ENCODE results near the gene KCNG2.

Gene KCNG2

DNA sequence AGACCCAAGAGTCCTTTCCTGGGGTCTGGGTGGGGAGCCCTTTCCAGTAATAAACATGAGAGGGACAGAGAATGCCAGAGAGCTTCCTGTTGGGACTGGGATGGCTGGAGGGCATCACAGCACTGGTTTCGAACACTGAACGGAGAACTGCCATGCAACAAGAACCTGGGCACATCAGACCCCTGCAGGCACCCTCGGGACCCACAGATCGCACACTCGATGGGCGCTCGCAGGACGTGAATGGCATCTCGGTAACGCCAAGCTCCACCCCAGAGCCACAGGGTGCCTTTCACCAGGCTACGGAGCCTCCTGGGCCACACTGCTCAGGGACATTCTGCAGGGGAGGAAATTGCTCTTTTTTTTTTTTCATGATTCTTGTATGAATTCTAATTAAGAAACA, 128.6 kb downstream of the KCNG2 start:
- no peak for DNase-seq (ENCODE audit: low read depth)

DNA sequence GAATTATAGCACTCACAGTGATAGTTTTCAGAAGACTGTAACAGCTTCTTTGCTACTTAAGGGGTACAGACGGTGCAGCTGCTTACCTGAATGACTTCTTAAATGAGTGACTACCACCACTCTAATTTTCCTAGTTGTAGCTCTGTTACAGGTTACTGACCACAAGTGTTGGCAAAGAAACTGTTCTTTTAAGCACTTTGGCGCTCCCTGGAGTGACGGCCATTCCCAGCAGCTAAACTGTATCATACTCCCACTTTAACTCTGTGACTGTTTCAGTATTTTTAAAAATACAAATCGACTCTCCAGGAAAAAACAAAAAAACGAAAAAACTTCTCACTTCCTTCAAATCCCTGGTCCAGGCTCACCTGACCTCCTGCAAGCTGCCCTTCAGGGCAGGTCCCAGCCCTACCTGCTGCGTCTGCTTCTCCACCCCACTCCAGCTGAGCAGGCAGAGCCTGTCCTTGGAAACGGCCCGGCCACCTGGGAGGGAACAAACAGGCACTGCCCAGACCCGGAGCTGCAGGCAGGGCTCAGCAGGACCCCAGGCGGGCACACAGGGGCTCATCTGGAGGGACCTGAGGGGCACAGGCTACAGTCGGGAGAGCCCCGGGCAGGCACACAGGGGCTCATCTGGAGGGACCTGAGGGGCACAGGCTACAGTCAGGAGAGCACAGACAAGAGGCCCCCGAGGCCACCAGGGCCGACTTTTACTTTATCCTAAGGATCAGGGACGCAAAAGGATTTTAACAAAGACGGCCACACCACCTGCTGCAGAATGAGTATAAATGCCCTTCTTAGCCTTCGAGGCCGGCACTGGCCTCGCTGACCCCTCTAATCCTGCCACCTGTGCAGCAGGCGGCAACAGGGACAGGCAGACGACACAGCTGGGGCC, 129.2 kb downstream of the KCNG2 start:
- DNase-seq (ENCODE audit: low read depth) = no peak

DNA sequence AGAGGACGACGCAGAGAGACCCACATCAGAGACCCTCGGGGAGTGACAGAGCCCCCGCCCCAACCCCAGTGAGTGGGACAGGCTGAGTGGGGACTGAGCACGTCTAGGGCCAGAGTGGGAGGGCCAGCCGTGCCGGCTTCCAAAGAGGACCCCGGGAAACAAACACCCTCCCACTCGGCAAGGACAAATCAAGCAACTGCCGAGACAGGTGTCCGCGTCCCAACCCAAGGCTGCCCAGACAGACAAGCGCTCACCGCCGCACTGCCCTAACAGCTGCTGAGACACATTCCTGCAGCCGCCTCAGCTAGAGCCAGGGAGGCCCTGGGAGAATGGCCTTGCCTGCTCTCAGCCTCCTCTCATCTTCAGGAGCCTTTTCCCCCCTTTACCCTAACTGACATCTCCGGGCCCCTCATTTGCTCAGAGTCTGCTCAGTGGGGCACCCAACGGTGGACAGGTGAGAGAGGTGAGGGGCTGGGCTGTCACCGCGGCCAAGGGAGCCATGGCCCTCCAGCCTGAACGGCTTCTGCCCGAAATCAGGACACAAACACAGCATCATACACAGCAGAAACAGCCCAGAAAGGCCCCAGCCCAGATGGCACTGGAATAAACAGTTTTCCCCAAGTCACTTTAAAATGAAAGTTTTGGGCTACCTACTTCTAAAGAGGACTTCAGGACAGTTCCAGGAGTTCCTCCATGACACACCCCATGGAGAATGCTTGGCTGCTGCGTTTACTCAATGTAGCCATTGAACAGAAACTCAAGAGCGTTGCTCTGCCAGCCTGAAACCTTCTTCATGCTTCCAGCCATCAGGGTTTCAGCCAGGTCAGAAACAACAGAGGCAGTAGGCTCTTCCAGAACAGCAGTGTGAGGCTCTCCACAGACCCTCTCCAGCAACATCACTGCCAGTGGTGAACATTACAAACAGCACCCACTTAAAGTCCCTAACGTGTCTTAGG, 130.1 kb downstream of the KCNG2 start:
- no peak for DNase-seq (ENCODE audit: low read depth)

DNA sequence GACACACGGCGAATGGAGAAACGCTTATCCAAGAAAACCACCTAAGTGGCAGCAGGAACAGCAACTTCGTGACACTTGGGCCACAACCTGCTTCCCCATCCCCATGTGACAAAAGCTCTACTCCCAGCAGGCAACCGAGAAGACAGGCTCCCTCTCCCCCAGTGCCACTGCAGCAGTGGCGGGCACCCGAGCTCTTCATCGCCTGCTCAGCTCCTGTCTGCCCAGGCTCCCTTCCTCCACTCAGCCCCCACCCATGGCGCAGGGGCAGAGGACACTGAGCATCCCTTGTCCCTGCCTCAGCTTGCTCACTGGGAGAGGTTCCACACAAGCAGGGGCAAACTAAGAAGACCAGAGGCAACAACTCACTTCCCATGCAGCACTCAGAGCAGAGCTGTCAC, 130.8 kb downstream of the KCNG2 start:
- no peak for DNase-seq (ENCODE audit: low read depth)

DNA sequence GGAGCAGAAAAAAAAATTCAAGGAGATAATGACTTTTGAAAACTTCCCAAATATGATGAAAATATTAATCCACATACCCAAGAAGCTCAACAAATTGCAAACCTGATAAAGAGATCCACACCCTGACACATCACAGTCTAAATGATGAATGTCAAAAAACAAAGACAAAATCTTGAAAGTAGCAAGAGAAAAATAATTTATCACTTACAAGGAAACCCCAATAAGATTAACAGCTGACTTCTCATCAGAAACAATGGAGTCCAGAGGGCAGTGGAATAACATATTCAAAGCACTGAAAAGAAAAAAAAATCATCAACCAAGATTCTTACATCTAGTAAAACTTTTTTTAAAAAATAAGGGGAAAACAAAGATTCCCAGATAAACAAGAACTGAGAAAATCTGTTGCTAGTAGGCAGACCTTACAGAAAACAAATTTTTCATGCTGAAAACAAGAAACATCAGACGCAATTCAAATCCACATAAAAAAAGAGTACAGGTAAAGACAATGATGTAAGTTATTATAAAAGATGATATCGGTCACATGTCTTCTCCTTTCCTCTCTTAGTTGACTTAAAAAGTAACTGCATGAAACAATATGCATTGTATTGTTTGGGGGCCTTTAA, 132.4 kb downstream of the KCNG2 start:
- DNase-seq (ENCODE audit: low read depth) = no peak

DNA sequence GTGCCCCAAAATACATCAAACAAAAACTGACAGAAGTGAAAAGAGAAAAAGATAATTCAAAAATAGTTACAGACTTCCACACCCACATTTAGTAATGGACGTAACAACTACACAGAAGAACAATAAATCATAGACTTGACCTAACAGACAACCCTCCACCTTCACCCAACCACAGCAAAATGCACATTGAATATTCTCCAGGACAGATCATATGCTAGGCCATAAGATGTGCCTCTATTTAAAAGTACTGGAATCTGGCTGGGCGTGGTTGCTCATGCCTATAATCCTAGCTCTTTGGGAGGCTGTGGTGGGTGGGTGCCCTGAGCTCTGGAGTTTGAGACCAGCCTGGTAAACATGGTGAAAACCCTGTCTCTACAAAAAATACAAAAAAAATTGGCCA, 133.7 kb downstream of the KCNG2 start:
- no peak for DNase-seq (ENCODE audit: low read depth)

DNA sequence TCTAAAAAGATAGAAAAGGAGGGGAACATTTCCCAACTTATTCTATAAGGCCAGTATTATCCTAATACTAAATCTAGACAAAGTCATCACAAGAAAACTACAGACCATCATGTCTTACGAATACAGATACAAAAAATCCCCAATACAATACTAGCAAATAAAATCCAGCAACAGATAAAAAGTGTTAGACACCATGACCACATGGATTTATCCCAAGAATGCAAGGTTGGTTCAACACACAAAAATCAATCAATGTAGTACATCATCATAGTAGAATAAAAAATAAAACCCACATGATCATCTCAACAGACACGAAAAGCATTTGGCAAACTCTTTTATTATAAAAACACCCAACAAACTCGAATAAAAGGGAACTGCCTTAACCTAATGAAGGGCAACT, 135.2 kb downstream of the KCNG2 start:
- DNase-seq (ENCODE audit: low read depth) = no peak

DNA sequence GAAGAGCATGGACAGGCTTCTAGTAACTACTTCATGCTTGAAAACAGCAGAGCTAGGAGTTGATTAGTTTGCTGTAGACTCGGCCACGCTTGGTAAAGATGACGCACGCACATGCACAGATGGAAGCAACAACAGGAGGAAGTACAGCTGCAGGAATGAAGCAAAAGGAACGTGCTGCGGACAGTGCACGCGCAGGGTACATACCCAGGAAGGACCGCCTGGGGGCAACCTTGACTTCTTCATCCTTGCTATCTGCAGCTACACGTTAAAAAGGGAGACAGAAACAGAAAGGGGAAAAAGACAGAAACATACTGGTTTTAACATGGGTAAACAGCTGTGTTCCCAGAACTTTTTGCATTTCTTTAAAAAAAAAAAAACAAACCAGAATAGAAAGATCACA, 136.0 kb downstream of the KCNG2 start:
- no peak for DNase-seq (ENCODE audit: low read depth)

DNA sequence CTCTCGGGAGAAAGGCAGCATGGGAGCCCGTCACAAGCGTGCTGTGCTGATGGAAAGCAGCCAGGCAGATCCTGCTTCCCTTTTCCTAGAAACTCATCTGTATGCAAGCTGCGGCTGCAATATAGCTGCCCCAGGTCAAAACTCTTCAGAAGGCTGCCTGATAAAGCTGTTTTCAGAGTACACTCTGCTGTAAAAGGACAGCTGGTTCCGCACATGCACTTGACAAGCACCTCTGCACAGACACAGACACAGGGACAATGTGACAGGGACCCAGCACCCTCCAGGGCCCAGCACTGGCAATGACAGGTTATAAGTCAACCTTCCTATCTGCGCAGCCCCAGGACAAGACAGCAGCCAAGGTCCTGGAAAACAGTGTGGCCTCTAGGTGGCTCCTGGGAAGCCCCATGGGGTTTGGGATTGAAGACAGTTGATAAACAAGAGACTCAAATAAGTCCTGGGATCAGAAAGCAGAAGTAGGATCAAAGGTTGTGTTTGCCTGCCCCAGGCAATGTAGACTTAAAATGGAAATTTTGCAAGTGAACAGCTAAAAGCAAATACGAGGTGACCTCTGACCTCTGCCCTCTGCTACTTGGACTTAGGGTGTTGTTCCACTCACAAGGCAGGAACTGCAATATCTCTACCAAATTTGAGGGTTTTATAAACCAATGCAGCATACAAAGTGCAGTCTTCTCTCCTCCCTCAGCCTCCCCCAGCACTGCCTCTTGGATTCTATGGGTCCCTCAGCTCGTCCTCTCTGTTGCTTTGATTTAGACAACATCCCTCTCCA, 136.8 kb downstream of the KCNG2 start:
- DNase-seq (ENCODE audit: low read depth) = no peak

DNA sequence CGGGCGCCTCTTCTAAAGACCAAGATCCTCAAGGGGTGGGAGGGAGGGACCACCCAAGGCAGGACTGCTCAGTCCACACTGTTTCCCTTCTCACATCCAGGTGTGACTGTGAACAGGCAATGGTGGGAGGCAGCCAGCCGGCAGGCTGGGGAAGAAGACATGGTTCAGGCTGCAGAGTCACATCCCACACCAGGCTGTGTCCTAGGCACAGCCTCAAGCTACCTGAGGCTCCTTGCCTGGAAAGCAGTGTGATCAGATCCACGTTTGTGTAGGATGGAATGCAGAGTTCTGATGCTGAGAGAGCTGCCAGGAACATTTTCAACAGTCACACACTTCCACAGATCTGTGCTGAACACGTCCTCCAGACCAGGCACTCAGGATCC, 137.4 kb downstream of the KCNG2 start:
- DNase-seq (ENCODE audit: low read depth) = no peak

DNA sequence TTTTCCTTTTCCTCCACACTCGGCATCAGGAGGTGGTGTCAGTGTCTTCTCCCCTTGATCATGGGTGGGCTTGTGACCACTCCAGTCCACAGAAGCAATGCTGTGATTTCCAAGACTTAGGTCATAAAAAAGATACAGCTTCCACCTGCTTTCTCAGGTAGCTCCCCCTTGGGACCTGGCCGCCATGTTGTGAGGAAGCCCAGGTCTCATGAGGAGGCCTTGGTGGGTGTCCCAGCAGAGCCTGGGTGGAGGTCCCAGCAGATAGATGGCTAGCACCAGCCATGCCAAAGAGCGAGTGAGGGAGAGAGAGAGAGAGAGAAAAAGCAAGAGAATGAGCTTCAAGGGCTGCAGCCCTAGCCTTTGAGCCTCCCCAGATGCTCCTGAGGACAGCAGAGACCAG, 137.8 kb downstream of the KCNG2 start:
- no peak for DNase-seq (ENCODE audit: low read depth)

DNA sequence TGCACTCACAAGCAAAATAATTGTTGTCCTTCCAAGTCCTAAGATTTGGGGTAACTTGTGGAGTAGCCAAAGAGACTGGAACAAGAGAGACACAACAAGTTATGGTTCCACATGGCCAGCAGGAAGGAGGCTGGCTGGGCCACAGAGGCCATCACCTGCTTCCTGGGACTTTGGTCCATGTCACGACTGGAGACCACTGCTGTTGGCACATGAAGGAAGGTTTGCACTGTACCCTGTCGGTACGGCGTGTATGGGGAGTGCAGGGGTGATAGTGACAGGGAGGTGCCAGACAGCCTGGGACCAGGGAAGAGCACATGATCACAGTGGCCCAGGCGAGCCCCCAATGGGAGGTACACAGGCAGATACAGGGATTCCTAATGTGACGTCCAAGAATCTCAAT, 138.2 kb downstream of the KCNG2 start:
- no peak for DNase-seq (ENCODE audit: low read depth)

DNA sequence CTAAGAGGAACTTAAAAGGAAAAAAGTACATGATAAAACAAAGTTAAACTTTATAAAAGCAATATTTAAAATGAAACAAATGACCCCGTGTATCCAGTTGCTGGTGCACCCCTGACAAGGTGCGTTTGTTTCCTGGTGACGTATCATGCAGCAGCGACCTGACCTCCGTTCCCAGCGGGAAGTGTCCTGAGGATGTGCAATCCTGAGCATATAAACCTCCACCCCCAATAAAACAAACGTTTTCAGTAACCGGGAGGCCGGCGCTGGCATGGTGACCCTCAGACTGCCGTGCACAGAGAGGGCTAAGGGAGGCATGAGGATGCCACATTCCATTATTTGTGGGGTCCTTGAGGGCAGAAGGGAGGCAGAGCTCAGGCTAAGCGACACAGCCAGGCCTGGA, 138.9 kb downstream of the KCNG2 start:
- DNase-seq (ENCODE audit: low read depth) = no peak

DNA sequence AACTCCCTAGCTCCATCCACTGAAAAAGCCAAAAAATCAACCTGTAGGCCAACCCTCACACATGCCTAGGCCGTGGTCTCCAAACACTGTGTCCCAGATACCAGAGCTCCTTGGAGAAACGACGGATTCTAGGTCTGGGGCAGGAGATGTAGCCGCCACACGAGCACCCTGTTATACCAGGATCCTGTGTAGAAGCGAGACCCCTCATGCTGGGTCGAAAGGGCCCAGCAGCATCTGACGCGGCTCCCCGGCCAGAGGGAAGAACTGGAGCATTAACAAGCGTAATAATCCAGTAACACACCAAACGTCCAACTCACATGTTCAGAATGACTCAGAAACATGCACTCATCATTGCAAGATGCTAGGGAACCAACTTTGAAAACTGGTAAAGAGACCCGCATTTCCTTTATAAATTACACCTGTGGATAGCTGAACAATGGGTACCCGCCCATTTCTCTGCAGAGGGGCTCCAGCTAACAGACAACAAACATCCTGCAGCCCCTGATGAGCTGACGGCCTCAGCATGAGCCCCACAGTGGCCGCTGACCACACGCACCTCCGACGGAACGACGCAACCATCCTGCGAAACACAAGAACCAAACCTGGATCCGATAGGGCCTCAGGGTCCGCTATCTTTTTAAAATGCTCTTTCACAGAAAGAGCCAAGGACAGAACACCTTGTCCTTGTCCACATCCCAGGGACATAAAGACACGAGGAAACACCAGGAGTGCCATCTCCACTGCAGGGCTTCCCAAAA, 139.5 kb downstream of the KCNG2 start:
- no peak for DNase-seq (ENCODE audit: low read depth)

DNA sequence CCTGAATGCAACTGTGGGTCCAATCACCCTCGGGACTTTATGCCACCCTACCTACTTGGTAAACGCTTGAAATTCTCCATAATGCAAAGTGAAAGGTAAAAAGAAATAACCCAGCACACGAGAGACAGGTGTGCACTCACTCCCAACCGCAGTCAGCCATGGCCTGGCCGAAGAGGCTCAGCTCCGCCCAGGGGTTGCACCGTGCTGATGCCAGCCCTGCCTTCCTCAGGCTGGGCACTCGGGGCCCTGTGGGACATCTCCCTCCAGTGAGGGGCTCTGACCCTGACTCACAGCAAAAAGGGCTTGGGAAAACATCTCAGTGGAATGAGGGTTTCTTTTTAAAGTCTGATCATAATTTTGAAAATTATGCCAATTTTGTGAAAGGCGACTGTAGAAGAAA, 140.5 kb downstream of the KCNG2 start:
- no peak for DNase-seq (ENCODE audit: low read depth)

DNA sequence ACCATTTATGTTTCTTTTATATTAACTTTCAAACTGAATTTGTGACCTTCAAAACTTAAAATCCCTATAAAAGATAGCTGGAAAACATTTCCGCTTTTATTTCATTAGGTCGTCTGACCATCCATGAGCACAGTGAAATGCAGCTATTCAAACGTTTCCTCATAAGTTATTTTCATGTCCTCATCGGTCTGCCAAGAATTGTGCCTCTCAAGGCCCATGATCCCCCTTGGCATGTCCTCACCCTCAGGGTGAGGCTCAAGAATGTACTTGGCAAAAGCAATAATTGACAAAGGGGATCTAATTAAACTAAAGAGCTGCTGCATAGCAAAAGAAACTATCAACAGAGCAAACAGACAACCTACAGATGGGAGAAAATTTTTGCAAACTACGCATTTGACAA, 141.4 kb downstream of the KCNG2 start:
- no peak for DNase-seq (ENCODE audit: low read depth)

DNA sequence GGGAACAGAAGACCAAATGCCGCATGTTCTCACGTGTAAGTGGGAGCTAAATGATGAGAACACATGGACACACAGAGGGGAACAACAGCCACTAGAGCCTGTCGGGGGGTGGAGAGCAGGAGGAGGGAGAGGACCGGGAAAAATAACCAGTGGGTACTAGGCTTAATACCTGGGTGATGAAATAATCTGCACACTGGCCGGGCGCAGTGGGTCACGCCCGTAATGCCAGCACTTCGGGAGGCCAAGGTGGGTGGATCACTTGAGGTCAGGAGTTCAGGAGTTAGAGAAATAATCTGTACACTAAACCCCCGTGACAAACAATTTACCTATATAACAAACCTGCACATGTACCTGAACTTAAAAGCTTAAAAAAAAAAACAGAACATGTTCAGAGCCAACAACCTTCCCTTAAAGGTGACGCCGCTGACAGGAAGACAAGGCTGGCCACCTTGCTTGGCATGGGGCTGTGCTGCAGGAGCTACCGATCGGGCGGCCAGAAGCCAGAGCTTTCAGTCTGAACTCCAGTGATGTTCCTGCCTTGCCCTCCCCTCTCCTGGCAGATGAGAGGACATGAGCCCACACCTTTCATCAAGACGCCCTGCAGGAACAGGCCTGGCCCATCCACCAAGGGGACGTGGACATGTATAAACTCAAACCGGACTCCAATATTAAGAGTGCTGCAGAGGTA, 142.5 kb downstream of the KCNG2 start:
- DNase-seq (ENCODE audit: low read depth) = no peak

DNA sequence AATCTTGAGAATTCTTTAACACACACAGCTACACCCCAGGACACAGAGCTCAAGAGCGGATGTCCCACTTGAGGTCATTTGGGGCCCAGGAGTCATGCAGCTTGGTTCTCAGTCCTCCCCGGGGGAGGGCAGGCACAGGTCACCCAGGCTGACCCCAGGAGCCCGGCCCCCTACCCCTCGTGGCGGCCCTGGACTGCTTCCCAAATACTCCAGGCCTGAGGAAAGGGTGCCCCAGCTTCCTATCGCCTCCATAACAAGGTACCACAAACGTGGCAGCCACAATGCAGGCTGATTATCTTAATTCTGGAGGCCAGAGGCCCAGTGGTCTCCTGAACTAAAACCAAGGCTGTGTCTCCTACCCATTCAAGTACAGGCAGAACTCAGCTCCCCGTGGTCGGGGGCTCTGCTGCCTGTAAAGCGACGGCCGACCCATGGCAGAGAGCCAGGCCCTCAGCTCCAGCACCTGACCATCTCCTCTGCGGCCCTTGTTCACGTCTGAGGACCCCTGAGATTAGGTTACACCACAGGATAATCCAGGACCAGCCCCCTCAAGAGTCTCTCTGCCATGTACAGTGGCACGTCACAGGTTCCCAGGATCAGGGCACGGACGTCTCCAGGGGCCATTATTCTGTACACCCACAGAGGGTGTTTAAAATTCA, 143.2 kb downstream of the KCNG2 start:
- DNase-seq (ENCODE audit: low read depth) = no peak

DNA sequence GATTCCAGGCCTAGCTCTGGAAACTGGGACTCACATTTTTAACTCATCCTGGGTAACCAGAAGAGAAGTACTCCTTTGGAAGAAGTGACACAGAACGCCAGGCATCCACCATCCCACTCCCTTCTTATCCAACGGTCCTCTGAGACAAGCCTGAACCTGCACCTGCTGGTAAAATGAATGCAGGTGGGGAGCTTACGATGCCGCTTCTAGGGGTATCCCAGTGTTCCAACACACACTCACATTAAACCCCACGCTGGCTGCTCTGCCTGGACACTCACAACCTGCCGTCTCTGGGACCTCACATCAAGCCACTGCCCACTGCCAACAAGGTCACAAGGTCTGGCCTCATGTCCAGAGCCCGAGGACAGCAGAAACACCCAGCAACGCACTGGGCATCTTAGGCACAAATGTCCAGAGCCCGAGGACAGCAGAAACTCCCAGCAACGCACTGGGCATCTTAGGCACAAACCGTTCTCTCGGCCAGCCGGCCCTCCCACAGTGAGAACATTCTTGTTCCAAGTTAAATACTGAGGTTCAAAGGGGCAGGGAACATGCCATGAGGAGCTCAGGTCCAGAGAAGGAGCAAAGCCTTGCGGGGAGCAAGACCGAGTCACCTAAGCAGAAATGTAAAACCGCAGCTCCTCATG, 143.9 kb downstream of the KCNG2 start:
- no peak for DNase-seq (ENCODE audit: low read depth)

Measured in CMK (cell line).